HG02973 (cell line): ENCODE results near the gene EXOC1L.

Experiments used
- ATAC-seq: cut with Tn5 transposase; IDR thresholded peaks from one replicate; pipeline ENCODE4 v1.9.1; 2021; ENCODE audit warnings: moderate library complexity; ENCODE audit not compliant: unreplicated experiment

Gene EXOC1L, protein sequence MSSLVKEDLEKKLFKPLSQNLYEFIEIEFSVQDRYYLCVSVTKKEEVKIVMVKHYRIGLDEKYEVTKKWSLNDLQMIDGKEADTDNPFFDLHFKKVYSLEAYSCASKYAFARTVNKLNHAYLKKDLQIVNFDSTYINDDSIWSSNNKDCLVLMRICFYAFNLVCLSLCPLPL

DNA sequence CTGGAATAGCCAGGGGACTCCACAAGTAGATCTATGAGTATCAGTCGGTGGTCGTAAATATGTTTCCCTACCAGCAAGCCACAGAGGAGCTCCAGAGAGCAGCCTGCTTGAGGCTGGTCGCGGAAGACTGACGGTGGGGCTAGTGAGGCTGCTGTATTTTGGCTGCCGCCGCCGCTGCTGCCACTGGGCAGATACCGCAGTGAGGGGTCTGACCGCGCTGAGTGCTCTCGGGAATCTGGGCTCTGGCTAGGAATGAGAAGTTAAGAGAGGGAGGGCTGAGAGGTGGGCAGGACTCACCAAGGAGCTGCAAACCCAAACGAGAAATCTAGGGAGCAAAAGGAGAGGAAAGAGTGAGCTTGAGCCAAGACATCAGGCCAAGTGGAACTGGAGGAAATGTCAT, at the start of gene EXOC1L:
Gene EXOC1L (plus strand): TSS at position 157 of the 400 bp plus-strand sequence. CDS start 237 bp downstream, at position 394.
- no peak for ATAC-seq

DNA sequence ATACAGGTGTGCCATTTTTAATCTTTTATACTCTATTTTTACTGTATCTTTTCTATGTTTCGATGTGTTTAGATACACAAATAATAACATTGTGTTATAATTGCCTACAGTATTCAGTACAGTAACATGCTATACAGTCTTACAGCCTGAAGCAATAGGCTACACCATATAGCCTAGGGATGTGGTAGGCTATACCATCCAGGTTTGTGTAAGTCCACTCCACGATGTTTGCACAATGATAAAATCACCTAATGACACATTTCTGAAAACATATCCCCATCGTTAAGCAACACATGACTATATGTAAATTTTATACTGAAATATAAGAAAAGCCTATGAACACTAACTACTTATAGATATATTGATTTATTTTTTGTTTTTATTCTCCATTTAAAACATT, 48.9 kb upstream of the EXOC1L start:
- ATAC-seq, result no peak

DNA sequence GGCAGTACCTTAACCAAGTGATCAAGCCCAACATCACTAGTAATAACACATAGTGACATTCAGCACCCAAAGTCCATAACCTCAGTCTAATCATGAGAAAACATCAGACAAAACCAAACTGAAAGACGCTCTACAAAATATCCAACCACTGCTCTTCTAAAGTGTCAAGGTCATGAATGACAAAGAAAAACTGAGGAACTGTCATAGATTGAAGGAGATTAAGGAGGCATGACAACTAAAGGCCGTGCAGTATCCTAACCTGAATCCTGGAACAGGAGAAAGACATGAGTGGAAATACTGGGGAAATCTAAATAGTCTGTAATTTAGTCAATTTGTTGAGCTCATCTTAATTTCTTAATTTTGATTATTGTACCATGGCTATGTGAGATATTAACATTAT, 38.2 kb upstream of the EXOC1L start:
- no peak for ATAC-seq

DNA sequence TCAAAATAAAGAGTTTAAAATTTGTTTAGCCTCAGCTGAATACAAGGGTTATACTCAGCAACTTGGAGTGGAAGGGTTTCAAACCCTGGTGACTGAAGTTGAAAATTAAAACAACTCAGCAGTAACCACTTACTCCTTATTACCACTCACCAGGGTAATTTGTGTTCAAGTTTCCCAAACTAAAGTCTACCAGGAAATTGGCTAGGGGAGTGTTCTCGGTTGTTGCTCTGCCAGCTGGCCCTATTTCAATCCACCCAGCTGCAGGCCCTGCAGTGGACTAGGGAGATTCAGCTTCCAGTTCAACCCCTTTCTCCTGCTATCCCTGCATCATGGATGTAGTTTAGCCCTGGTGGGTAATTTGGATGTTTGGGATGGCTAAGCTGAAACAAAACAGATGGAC, 37.8 kb upstream of the EXOC1L start:
- no peak for ATAC-seq

DNA sequence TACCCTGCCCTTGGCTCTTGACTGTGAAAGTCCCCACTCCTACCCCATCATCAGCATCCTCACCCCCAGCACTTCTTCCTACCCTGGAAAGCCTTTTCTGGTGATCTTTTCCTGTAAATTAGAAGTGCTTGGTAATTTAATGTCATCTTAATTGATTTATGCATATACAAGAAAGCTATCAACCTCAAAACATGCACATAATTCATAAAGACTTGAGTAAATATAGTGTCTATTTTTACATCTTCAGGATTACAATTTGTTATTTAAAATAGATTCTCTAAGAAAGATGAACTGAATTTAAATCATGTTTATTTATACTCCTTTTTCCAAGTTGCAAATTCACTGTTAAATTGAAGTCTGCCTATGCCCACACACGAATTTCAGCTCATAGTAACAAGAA, 36.0 kb upstream of the EXOC1L start:
- ATAC-seq, result no peak

DNA sequence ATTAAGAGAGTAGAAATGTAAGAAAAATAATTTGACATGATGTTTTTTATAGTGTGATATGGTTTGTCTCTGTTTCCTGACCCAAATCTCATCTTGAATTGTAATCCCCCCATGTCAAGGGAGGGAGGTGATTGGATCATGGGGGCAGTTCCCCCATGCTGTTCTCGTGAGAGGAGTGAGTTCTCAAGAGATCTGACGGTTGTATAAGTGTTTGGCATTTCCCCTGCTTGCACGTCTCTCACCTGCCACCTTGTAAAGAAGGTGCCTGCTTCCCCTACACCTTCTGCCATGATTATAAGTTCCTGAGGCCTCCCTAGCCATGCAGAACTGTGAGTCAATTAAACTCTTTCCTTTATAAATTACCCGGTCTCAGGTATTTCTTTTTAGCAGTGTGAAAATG, 34.8 kb upstream of the EXOC1L start:
- no peak for ATAC-seq

DNA sequence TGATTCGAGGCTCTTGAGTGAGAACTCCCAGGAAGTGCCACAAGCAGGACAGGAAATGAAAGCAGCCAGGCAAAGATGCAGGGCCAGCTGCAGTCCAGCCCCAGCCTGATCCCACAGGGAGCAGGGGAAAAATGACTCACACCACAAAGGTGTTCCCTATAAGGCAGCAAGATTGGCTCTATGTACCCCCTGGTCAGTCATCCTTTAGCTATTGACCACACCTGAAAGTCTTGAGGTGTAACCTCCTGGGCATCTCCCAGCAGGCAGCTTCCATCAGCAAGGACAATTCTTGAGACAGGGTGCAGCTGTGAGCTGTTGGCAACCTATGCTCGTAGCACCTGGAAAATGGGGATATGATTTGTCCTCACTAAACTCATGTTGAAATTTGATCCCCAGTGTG, 27.9 kb upstream of the EXOC1L start:
- no peak for ATAC-seq

DNA sequence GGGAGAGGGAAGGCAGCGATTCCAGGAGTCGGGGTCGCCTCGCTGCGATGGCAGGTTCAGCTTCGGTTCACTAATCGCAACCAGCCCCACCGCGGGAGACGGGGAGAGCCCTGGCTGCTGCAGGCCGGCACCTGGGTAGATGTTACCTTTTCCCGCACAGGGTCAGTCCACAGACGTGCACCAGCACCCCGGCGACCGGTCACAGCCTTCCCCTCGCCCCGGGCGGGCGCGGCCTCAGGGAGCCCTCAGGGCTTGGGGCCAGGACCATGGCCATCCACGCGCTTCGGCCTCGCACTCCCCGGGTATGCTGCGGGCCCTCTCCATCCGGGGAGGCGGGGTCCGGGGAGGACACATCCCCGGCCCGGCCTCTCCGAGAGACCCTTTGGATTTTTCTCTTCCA, 26.1 kb upstream of the EXOC1L start:
- no peak for ATAC-seq

DNA sequence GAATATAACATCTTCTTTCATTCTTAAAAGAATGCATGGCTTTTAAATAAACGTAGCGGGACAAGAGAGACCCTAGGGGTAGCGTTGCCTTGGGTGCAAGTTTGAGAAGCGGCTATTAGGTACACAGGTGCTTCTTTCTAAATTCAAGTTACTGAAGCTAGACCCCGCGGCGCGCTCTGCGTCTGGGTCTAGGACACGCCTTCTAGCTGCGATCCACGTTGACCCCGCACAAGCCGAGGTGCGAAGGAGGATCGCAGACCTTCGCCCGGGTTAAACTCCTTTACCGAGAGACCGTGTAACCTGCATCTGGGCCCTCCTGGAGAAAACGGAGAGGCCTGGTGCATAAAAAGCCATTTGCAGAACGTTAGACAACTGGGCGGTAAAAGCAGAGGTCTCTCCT, 25.5 kb upstream of the EXOC1L start:
- ATAC-seq, result no peak

DNA sequence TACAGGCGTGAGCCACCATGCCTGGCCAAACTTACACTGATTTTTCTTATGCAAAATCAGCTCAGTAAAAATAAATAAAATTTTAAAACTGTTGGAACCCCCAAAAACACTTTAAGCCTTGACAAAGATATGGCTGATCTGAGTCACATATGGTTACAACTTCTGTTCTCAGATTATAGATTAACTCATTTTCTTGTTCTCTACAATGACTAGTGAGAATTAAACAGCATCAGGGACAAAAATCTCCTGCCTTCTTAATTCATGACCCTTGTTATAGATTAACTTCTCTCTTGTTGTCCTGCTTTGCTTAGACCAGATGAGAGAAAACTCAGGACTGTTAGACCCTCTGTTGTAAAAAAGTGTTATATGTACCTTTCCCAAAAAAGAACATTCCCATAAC, 24.2 kb upstream of the EXOC1L start:
- ATAC-seq, result no peak

DNA sequence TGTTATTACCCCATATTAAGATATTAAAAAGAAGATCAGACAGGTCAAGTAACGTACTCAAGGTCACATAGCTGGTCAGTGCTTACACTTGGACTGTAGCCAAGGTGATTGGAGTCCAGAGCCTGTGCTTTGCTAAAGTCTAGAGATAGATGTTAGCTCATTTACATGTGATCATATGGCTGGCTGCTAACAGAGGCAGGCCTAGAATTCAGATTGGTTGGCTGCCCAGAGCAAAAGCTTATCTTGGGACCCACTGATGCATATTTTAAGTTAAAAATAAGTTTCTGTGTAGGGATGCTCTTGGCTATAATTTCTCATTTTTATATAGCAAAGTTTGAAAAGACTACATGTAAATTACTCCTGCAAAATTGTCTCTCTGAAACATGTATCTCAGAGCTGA, 18.1 kb upstream of the EXOC1L start:
- ATAC-seq, result no peak

DNA sequence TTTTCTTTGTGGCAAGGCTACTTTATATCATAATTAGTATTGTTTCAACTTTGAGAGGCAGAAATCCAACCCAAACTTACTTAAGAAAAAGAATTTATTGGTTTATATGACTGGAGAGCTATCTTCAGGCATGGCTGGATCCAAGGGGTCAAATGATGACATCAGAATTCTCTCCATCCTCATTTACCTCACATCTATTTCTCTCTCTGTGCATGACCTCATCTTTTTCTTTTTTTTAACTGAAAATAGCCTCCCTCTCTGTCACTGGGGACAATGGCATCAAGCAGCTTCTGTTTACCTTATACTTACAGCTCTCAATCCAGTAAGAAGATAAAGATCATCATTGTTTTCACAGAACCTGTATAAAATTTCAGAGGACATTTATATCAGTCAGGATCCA, 12.0 kb upstream of the EXOC1L start:
- no peak for ATAC-seq

DNA sequence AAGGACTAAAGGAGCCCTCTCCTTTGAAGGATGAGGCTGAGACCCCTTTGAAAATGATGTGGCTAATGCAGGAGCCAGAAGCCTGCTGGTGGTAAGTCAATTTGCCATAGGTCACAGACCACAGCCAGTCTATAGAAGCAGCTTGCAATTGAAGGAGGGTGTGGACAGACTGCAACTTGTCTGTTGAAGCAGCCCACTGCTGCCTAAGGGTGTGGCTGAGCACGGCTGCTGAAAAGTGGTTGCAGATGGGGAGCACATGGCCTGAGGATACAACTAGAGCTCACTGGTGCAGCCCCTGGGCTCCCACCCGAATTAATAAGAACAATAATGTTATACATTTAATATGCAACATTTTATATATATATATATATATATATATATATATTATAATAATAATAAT, 11.4 kb upstream of the EXOC1L start:
- ATAC-seq, result no peak

DNA sequence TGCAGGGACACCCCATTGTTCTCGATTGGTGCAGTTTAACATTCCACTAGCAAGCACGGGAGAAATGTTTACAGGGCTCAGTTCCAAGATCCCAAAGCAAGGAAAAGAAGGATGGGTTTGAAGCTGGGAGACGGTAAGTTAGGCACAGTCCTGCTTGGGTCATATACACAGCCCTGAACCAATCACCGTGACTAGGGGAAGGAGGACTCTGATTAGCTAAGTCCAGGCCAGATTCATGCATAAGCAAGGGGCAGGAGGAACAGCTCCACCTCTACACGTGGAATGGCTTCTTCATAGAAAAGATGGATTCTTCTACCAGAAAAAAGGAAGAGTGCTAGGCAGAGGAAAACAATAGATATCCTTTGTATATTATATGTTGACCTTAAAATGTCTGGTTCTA, 11.0 kb upstream of the EXOC1L start:
- ATAC-seq, result no peak

DNA sequence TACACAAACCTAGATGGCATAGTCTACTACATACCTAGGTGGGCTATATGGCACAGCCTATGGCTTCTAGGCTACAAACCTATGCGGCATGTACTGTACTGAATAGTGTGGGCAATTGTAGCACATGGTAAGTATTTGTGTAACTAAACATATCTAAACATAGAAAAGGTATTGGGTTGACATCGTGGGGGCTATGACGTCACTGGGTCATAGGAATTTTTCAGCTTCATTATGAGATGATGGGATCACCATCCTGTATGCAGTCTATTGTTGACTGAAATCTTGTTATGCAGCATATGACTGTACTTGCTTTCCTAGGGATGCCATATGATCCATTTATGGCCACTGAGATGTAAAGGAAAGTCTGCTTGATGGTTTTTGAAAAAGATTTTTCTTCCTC, 1.9 kb upstream of the EXOC1L start:
- ATAC-seq, result no peak

DNA sequence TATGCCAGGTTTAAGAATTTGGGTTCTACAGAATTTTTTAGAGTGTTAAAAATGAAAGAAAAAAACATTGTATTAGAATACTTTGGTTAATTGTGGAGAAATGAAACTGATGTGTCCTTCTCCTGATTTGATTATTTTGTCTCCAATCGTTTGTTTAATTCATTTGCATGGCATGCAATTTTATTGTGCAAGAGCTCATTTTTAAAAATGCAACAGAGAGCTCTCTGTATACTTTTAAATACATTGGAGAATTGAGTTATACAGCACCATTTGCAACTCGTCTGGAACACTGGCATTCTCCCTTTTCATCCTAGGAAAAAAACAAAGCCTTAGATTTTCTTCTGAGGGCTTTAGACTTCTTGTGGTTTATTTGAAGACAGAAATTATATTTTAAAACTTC, 689 bp downstream of the EXOC1L start:
- ATAC-seq, result no peak

DNA sequence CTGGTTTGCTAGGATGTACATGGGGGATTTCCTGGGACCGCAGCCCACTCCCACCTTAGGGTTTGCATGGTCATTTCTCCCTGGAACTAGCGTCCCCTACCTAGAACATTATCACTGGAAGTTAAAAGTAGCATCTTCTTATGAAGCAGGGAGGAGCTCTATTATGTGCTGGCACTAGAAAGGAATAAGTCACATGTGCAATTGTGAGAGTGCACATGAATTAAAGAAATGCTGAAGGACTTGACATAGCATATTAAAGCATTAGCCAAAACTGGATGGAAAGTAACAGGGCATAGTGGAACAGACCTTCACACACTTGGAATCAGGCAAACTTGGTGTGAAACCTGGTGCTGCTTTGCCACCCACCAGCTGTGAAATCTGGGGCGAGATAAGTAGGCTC, 2.7 kb downstream of the EXOC1L start:
- ATAC-seq, result no peak

DNA sequence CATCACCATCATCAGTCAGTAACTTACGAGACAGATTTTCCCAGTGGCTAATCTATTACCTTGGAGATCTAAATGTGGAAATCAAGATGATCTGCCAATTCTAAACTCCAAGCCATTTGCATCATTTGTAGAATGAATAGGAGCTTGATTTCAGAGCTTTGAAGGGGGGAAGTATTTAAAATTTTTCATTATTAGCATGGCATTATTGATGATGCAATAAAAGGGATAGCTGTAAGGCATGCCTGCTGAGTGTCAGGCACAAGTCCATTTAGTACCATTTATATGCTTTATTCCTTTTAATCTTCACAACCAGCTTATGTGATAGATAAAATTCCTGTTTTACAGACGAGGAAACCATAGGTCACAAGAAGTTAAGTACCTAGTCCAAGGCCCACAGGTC, 5.3 kb downstream of the EXOC1L start:
- ATAC-seq, result no peak

DNA sequence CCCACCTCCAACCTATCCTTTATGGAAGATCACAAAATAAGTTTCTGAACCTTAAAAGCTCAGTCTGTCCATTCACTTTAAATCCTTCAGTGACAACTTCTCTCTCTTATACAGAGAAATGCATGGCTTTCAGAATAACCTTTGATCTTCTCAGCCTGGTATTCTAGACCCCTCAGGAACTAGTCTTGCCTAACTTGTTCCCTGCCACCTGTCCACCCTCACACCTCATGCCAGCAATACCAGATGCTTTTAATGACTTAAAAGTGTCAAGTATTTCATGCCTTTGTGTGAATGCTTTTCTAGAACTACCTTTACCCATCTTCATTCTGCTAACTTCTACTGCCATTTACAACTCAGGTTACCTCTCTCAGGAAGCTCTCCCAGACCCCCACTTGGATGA, 7.4 kb downstream of the EXOC1L start:
- no peak for ATAC-seq

DNA sequence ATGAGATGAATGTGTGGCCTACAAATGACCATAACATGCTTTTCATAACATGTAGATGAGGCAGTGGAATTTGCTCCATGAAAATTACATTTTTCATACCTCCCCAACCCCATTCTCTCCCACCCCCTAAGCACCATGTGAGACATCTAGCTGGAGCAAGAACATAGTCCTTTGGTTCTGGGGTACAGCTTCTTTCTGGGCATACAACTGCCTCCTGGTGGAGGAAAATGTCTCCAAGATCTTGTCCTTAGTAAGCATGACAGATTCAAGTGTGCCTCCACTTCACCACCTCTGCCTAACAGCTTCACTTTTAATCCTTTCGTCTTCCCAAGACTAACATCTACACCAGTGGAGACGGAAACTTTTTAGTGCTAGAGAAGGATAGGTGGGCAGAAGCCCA, 8.0 kb downstream of the EXOC1L start:
- no peak for ATAC-seq

DNA sequence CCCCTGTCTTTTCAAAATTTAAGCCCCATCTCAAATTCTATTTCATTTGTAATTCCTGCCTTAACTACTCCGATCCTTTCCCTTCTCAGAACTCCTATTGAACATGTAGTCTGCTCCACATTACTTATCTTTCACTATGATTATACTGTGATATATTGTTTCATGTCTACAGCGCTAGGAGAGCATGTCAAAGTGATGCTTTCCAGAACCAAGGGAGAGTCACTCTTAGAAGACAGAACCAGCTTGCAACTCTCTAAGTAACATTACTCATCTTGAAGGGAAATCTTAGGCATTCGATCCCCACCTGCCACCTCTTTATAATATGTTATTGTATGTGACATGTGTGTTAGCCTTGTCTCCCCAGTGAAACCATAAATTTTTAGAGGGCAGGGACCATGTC, 10.5 kb downstream of the EXOC1L start:
- ATAC-seq, result no peak

DNA sequence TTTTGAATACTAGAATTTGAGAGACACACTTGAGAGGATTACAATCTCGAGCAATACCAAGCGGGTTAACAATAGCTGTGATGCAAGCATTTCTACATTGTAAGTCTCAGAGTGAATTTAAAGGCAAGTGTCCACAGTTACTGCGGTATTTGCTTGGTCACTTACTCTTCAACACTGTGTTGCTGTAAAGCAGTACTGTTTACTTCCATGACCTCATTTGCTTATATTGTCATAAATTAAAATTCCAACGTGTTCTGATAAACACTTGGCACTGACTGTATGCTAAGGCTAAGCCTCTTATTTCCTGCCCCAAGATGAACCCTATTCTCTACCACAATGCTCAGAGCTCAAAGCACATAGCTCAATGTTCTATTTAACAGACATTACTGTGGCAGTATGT, 11.1 kb downstream of the EXOC1L start:
- ATAC-seq, result no peak

DNA sequence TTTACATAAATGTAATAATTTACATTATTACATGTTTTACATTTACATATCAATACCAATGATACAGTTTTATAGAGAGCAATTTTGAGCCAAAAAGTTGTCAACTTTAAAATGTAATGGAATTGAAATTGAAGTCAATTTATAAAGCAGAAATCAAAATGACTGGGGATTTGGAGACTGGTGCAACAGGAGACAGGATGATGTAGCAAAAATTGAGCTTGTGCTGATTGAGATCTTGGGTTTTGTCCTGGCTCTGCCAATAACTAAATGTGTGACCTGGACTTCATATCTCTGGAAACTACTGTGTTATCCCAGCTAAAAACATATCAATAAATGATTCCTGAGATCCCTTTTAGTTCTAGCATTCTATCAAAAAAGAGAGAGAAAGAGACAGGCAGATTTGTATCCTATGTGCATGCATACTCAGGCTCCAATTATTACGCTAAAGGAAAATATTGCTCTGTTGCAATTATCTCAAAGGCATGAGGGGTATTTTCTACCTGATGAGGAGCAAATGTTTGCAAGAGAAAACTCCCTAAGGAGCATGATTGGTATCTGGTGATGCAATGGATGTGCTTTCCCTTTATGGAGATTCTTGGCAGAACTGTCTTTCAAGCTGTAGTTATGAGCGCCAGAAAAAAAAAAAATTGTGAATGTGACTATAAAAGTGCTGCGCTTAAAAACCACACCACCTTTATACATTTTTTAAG, 14.7 kb downstream of the EXOC1L start:
- no peak for ATAC-seq
